ENCODE measurements around the gene CHSY1. TPM values are rescaled to one million over a fixed set of nuclear protein-coding genes. Genes with fewer than 3 reads are reported as not detected.

The CHSY1 gene
- total and polyA plus RNA-seq, 2 donors (not counting 1 experiment from before 2014, with no cell fraction given), result 4.7 to 20.3 TPM

DNA sequence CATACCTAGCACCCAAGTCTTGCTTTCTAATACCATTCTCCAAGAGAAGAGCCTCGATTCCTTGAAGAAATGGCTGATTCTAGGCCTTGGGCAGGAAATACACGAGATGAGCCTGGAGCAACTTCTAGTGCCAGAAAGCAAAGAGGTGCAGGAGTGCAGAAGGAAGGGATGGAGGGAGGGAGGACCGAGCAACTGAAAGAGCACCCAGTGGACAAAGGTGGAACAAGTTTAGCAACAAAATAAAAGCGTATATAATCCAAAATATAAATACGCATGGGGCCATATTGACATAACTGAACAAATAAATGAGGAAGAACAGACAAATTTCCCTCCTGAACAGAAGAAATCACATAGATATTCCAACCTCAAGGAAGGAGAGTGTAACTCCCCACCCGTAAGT lies 34.4 kb downstream of the CHSY1 start:
- DNase-seq (no peak), ATAC-seq (ENCODE audit: low read depth) (no peak)
- H3K4me3 Mint-ChIP-seq, result no peak overlapping the region
- H3K4me2 ChIP-seq (replicated peaks; ENCODE audit: low read depth, low read length, poor library complexity, severe bottlenecking), result no peak overlapping the region
- intact Hi-C loops (cut with micrococcal nuclease), result no loop called here
- peaks cover 85% of the 10 kb centered on the region for H3K79me2 ChIP-seq (ENCODE audit: control insufficient read depth, insufficient read depth, low read length)
- 95% methylated on average over 2 of the region's 6 CpGs for WGBS (ENCODE audit: insufficient coverage)
- no peak overlapping the region for H3K4me3 ChIP-seq (ENCODE audit: control extremely low read depth in 1 of 5, extremely low read depth in 1 of 5, insufficient read depth in 1 of 5, low read depth in 2 of 5, low read length in 4 of 5)
- no peak overlapping the region for H3K27ac Mint-ChIP-seq
- H3K27me3 Mint-ChIP-seq, result no peaks in the 10 kb centered on the region
- no peaks in the 10 kb centered on the region for H3K9me3 ChIP-seq (ENCODE audit: control extremely low read depth in 1 of 3, control insufficient read depth in 2 of 3, insufficient read depth in 1 of 3, low read length in 2 of 3)
- H3K27me3 ChIP-seq (replicated peaks in 1 of 4; ENCODE audit: control extremely low read depth in 1 of 4, control insufficient read depth in 3 of 4, insufficient read depth in 4 of 4, low read length in 3 of 4), result no peaks in the 10 kb centered on the region
- TF ChIP-seq EZH2 (IDR thresholded peaks at IDR 0.05; ENCODE audit: borderline replicate concordance, insufficient read depth, low read depth, low read length, poor library complexity, severe bottlenecking), result no peak
- TF ChIP-seq, protein P1, sequence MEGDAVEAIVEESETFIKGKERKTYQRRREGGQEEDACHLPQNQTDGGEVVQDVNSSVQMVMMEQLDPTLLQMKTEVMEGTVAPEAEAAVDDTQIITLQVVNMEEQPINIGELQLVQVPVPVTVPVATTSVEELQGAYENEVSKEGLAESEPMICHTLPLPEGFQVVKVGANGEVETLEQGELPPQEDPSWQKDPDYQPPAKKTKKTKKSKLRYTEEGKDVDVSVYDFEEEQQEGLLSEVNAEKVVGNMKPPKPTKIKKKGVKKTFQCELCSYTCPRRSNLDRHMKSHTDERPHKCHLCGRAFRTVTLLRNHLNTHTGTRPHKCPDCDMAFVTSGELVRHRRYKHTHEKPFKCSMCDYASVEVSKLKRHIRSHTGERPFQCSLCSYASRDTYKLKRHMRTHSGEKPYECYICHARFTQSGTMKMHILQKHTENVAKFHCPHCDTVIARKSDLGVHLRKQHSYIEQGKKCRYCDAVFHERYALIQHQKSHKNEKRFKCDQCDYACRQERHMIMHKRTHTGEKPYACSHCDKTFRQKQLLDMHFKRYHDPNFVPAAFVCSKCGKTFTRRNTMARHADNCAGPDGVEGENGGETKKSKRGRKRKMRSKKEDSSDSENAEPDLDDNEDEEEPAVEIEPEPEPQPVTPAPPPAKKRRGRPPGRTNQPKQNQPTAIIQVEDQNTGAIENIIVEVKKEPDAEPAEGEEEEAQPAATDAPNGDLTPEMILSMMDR (IDR thresholded peaks at IDR 0.05), result no peak
- peaks cover 46% of the 10 kb centered on the region for H3K4me1 Mint-ChIP-seq
- no peak overlapping the region for H2AFZ ChIP-seq (ENCODE audit: insufficient read depth, low read depth, low read length, poor library complexity, severe bottlenecking)
- no peaks in the 10 kb centered on the region for H3K9me3 Mint-ChIP-seq (ENCODE audit: insufficient read depth)
- ChIA-PET POLR2A (no interaction called here), CTCF (interaction anchor here (0.8 kb wide), 1 partner anchor 210 kb away, joined by 3 read pairs; no protein-coding TSS in a partner anchor)
- peaks cover 0 to 8% of the 10 kb centered on the region in 2 experiments for H3K36me3 ChIP-seq (replicated peaks in 1 of 2; ENCODE audit: control extremely low read depth in 1 of 2, control insufficient read depth in 1 of 2, extremely low read depth in 1 of 2, insufficient read depth in 2 of 2, low read length in 1 of 2)
- no peak overlapping the region for H3K9ac ChIP-seq (ENCODE audit: low read length)
- H3K27ac ChIP-seq (ENCODE audit: low read length in 2 of 2), result no peak overlapping the region
- peaks cover 46% of the 10 kb centered on the region for H4K20me1 ChIP-seq (ENCODE audit: control insufficient read depth, insufficient read depth, low read length, poor library complexity, severe bottlenecking)
- H3K4me1 ChIP-seq (ENCODE audit: control insufficient read depth in 2 of 2, insufficient read depth in 2 of 2, low read length in 2 of 2), result no peaks in the 10 kb centered on the region

DNA sequence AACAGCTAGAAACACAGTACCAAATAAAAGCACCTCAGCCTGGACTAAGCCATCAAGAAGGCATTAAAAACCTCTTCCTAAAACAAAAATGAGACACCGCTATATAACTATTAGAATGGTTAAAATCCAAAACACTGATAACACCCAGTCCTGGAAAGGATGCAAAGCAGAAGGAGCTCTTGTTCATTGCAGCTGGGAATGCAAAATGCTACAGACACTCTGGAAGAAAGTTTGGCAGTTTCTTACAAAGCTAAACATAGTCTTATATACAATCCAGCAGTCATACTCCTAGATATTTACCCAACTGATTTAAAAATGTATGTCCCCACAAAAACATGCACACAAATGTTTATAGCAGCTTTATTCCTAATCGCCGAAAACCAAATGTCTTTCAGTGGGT lies 35.7 kb downstream of the CHSY1 start:
- intact Hi-C loops (cut with micrococcal nuclease), result no loop called here
- H3K36me3 ChIP-seq (replicated peaks in 1 of 2; ENCODE audit: control extremely low read depth in 1 of 2, control insufficient read depth in 1 of 2, extremely low read depth in 1 of 2, insufficient read depth in 2 of 2, low read length in 1 of 2), result peaks cover 0 to 8% of the 10 kb centered on the region in 2 experiments
- no peak overlapping the region for H2AFZ ChIP-seq (ENCODE audit: insufficient read depth, low read depth, low read length, poor library complexity, severe bottlenecking)
- no peak overlapping the region for H3K4me2 ChIP-seq (replicated peaks; ENCODE audit: low read depth, low read length, poor library complexity, severe bottlenecking)
- ATAC-seq (ENCODE audit: low read depth) (no peak), DNase-seq (no peak)
- peaks cover 47% of the 10 kb centered on the region for H3K4me1 Mint-ChIP-seq
- H3K9me3 Mint-ChIP-seq (ENCODE audit: insufficient read depth), result no peaks in the 10 kb centered on the region
- H3K27ac Mint-ChIP-seq, result no peak overlapping the region
- no peak overlapping the region for H3K27ac ChIP-seq (ENCODE audit: low read length in 2 of 2)
- ChIA-PET CTCF (interaction anchor here (1.4 kb wide), 1 partner anchor 208 kb away, joined by 4 read pairs; no protein-coding TSS in a partner anchor), POLR2A (no interaction called here)
- 100% methylated on average over 3 of the region's 3 CpGs for WGBS (ENCODE audit: insufficient coverage)
- H3K9me3 ChIP-seq (ENCODE audit: control extremely low read depth in 1 of 3, control insufficient read depth in 2 of 3, insufficient read depth in 1 of 3, low read length in 2 of 3), result no peaks in the 10 kb centered on the region
- no peak overlapping the region for H3K4me3 Mint-ChIP-seq
- peaks cover 85% of the 10 kb centered on the region for H3K79me2 ChIP-seq (ENCODE audit: control insufficient read depth, insufficient read depth, low read length)
- no peaks in the 10 kb centered on the region for H3K27me3 ChIP-seq (replicated peaks in 1 of 4; ENCODE audit: control extremely low read depth in 1 of 4, control insufficient read depth in 3 of 4, insufficient read depth in 4 of 4, low read length in 3 of 4)
- no peak overlapping the region for H3K4me3 ChIP-seq (ENCODE audit: control extremely low read depth in 1 of 5, extremely low read depth in 1 of 5, insufficient read depth in 1 of 5, low read depth in 2 of 5, low read length in 4 of 5)
- no peaks in the 10 kb centered on the region for H3K27me3 Mint-ChIP-seq
- H3K4me1 ChIP-seq (ENCODE audit: control insufficient read depth in 2 of 2, insufficient read depth in 2 of 2, low read length in 2 of 2), result no peaks in the 10 kb centered on the region
- H4K20me1 ChIP-seq (ENCODE audit: control insufficient read depth, insufficient read depth, low read length, poor library complexity, severe bottlenecking), result peaks cover 44% of the 10 kb centered on the region
- TF ChIP-seq EZH2 (IDR thresholded peaks at IDR 0.05; ENCODE audit: borderline replicate concordance, insufficient read depth, low read depth, low read length, poor library complexity, severe bottlenecking), result no peak
- TF ChIP-seq, protein P1 (IDR thresholded peaks at IDR 0.05), result no peak
- no peak overlapping the region for H3K9ac ChIP-seq (ENCODE audit: low read length)
